Pancreas (tissue), 10 donors: Measurements from ENCODE around the gene SFMBT2. TPM values are rescaled to one million over a fixed set of nuclear protein-coding genes. Genes with fewer than 3 reads are reported as not detected.

Experiments used
- ATAC-seq, 4 donors: fragments of 200-7000 bp; cut with Tn5 transposase; one replicate each; pipeline versions ENCODE4 v1.8.0 to v1.9.1; 2020; ENCODE audit warnings: mild to moderate bottlenecking in 4 of 4, moderate library complexity in 4 of 4
- DNase-seq, 6 donors: peaks; one replicate each; pipeline ENCODE4 v3.0.0-alpha.2; 2020
- FAIRE-seq: peaks from 2 replicates; lab custom pipeline; 2012; peaks lifted over from hg19 to GRCh38; lab: Jason Lieb, UNC
- H3K27ac ChIP-seq, 4 donors: fragments of 200-600 bp; sonication (generic); 1 replicate in 3 of 4; 2 replicates in 1 of 4; pipeline versions ENCODE4 v1.5.0 to v1.8.0; 2020
- H3K27me3 ChIP-seq, 4 donors: fragments of 200-600 bp; one replicate each; pipeline ENCODE4 v1.8.0; 2021
- H3K36me3 ChIP-seq, 3 donors: fragments of 200-600 bp; sonication (generic) in 1 of 3; one replicate each; pipeline versions ENCODE4 v1.5.0 to v1.8.0; 2020 to 2021
- H3K4me1 ChIP-seq, 3 donors: fragments of 200-600 bp; one replicate each; pipeline ENCODE4 v1.8.0; 2021
- H3K4me3 ChIP-seq, 4 donors: fragments of 200-600 bp; sonication (generic) in 2 of 4; one replicate each; pipeline versions ENCODE4 v1.5.0 to v1.8.0; 2020 to 2021
- H3K9me3 ChIP-seq, 4 donors: fragments of 200-600 bp; one replicate each; pipeline ENCODE4 v1.8.0; 2021
- WGBS, 2 donors: extraction: QIAGEN DNeasy Blood & Tissue Kit; methylation state at CpG; one replicate each; pipeline ENCODE4 v1.1.7; 2013; 5-methylcytosine and 5-hydroxymethylcytosine counted together
- intact Hi-C, 3 donors: fragments of 100-400 bp; cut with DNase I; formaldehyde crosslinking; loops; one replicate each; pipeline versions ENCODE4 v1.11.1 to v1.14.2; 2022
- polyA plus RNA-seq, 2 donors: library from polyadenylated mRNA; stranded (reverse); fragments of 200-250 nt; gene quantifications; one replicate each; pipeline ENCODE4 v1.2.3, GENCODE V29; 2013
- total RNA-seq, 6 donors: library from RNA; stranded (reverse); fragmentation: NEBNext Ultra II Directional in 4 of 6; extraction: Animal tissue kit (Norgen Biotek cat#: 25700) in 4 of 6; gene quantifications; one replicate each; pipeline versions ENCODE4 v1.2.1 to v1.2.4, GENCODE V29; 2021 to 2023
- TF ChIP-seq, protein P1 (sequence below), 4 donors: fragments of 200-600 bp; sonication (generic) in 3 of 4; IDR thresholded peaks; one replicate each; pipeline versions ENCODE4 v1.5.0 to v1.8.0; 2021; ENCODE audit warnings: antibody characterized with exemption in 4 of 4
- donor health status: healthy with polysubstance abuse.
- donor health status: DM: no; HTN: no; CAD: no; lungs with moderate emphysema.
- donor health status: DM: no; HTN: no; CAD: no.
- donor health status: control.
- donor health status: control.
- donor health status: Bipolar disorder and iron deficiency.
- donor health status: DM: yes; HTN: yes; CAD: no.
- donor health status: DM: no; HTN: no; CAD: no.
- donor health status: DM: no; HTN: no; CAD: no.
- donor health status: DM: yes; HTN: yes; CAD: no.

Gene SFMBT2
- 1 to 10 TPM in 4 of 6 donors, under 1 TPM in 2; 0.79 to 9.4 (median 2.5) TPM for total RNA-seq
- polyA plus RNA-seq = 1 to 10 TPM in 1 of 2 donors, under 1 TPM in 1; 0.65 to 1.3 TPM

- Histone ChIP-seq H3K36me3 (no peaks in the 10 kb centered on the region), H3K27me3 (peaks cover 0 to 14% (median 8%) of the 10 kb centered on the region in 4 donors), H3K4me3 (peak within 1 kb of the TSS; percentile 35 to 74 (median 58)), H3K4me1 (peaks cover 0 to 6% (median 4%) of the 10 kb centered on the region in 3 donors), H3K9me3 (no peaks in the 10 kb centered on the region), H3K27ac (peak within 1 kb of the TSS in 2 of 4 donors; percentile 28 to 65)
- FAIRE-seq (no peak), ATAC-seq (peak; percentile 67 to 81 (median 72)), DNase-seq (peak; percentile 39 to 80 (median 54))
- 1% methylated on average over 56 to 66 of the region's 66 CpGs for WGBS, 2 donors
- intact Hi-C loops = loop anchor here in 2 of 3 donors (10.0 kb wide), 3 partner anchors 146 to 746 kb away; no protein-coding TSS in a partner anchor
- TF ChIP-seq, protein P1, sequence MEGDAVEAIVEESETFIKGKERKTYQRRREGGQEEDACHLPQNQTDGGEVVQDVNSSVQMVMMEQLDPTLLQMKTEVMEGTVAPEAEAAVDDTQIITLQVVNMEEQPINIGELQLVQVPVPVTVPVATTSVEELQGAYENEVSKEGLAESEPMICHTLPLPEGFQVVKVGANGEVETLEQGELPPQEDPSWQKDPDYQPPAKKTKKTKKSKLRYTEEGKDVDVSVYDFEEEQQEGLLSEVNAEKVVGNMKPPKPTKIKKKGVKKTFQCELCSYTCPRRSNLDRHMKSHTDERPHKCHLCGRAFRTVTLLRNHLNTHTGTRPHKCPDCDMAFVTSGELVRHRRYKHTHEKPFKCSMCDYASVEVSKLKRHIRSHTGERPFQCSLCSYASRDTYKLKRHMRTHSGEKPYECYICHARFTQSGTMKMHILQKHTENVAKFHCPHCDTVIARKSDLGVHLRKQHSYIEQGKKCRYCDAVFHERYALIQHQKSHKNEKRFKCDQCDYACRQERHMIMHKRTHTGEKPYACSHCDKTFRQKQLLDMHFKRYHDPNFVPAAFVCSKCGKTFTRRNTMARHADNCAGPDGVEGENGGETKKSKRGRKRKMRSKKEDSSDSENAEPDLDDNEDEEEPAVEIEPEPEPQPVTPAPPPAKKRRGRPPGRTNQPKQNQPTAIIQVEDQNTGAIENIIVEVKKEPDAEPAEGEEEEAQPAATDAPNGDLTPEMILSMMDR (IDR thresholded peaks at IDR 0.05) = no peak
These were observed at the start of gene SFMBT2 for GRCh38 chr10:7410862-7411670. Gene SFMBT2, minus strand, starts transcription at chr10:7411034. Its CDS starts 29,136 bp downstream, at chr10:7381898.

DNA sequence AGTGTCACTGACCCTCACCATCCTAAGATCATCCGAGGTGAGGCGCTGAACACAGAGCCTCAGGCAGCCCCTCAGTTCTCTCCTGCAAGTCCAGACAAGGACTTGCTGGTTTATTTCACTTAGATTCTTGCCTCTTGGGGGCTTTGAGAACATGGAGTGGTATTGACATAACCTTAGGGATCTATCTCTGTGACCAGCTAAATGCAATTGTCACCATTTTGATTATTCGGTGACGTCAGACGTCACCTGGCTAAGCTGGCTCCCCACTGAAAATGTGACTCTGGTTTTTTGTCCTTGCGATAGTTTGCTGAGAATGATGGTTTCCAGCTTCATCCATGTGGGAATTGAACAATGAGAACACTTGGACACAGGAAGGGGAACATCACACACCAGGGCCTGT lies 49.2 kb upstream of the SFMBT2 start:
- intact Hi-C loops = no loop called here
- DNase-seq (no peak), ATAC-seq (no peak), FAIRE-seq (no peak)
- Histone ChIP-seq H3K9me3 (no peaks in the 10 kb centered on the region), H3K36me3 (no peaks in the 10 kb centered on the region), H3K4me3 (no peak overlapping the region), H3K27ac (no peak overlapping the region), H3K4me1 (peaks cover 0 to 3% (median 0%) of the 10 kb centered on the region in 3 donors), H3K27me3 (no peaks in the 10 kb centered on the region)
- WGBS, 2 donors = 73 to 83% methylated on average over 6 of the region's 6 CpGs
- TF ChIP-seq, protein P1 (IDR thresholded peaks at IDR 0.05) = no peak

DNA sequence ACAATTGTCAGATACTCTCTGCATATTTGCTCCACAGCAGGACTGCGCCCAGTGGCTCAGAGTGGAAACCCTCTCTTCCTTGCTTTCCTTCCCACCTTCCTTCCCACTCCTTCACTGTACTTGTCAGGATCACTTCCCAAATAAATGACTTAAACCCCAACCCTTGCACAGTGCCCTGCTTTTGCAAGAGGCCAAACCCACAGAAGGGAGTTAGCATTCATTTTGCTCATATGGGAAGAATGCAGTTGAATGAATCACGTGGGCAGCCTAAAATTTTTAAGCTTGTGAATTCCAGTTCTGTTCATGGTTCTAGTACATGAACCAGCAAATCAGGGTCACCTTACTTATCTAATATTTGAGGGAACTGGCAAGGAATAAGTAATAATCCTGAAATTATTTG lies 47.7 kb upstream of the SFMBT2 start:
- ATAC-seq (peak in 2 of 4 donors; percentile 37 to 51), FAIRE-seq (no peak), DNase-seq (no peak)
- no peaks in the 10 kb centered on the region for H3K27me3 ChIP-seq
- intact Hi-C loops = no loop called here
- TF ChIP-seq, protein P1 (IDR thresholded peaks at IDR 0.05) = no peak
- H3K27ac ChIP-seq = no peak overlapping the region
- 61 to 63% methylated on average over 2 of the region's 2 CpGs for WGBS, 2 donors
- peaks cover 0 to 3% (median 0%) of the 10 kb centered on the region in 3 donors for H3K4me1 ChIP-seq
- no peaks in the 10 kb centered on the region for H3K36me3 ChIP-seq
- no peaks in the 10 kb centered on the region for H3K9me3 ChIP-seq
- H3K4me3 ChIP-seq = no peak overlapping the region

DNA sequence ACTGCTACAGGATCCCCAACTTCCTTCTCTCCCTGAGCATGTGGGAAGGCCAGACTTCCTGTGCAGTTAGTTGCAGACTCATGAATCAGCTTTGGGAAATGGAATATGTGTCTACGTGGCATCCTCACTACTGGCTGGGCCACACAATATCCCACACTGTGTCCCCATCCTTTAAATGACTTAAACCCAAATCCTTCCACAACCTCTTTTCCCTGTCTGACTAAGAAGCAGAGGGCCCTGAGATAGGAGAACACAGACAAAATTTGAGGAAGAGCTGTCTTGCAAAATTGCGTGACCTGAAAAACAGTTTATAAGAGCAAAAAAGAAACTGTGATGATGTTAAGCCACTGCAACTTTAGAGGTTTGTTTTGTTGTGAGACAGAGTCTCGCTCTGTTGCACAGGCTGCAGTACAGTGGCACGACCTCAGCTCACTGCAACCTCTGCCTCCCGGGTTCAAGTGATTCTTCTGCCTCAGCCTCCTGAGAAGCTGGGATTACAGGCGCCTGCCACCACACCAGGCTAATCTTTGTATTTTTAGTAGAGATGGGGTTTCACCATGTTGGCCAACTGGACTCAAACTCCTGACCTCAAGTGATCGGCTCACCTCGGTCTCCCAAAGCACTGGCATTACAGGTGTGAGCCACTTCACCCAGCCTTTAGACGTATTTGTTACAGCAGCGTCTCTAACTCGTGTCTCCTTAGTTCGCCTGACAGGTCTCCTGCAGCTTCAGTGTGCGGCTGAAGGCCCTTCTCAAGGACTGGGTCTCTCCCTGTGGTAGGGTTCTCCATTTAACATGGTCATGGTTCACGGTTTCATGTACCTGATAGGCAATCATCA lies 46.9 kb upstream of the SFMBT2 start:
- Histone ChIP-seq H3K9me3 (no peaks in the 10 kb centered on the region), H3K4me3 (no peak overlapping the region), H3K36me3 (no peaks in the 10 kb centered on the region), H3K27me3 (no peaks in the 10 kb centered on the region), H3K4me1 (peaks cover 0 to 3% (median 0%) of the 10 kb centered on the region in 3 donors), H3K27ac (no peak overlapping the region)
- TF ChIP-seq, protein P1 (IDR thresholded peaks at IDR 0.05) = no peak
- DNase-seq (no peak), FAIRE-seq (no peak), ATAC-seq (peak in 2 of 4 donors; percentile 46 to 58)
- 73 to 79% methylated on average over 14 of the region's 14 CpGs for WGBS, 2 donors
- intact Hi-C loops = no loop called here
